Measurements from ENCODE around the gene COL28A1.

- TF ChIP-seq CTCF (IDR thresholded peaks at IDR 0.05): no peak
- no peak for TF ChIP-seq POLR2A (IDR thresholded peaks at IDR 0.05)
Measured at GRCh38 chr7:7327423-7327822, 208.2 kb downstream of the COL28A1 start.
